ENCODE data around the gene UNC93A. TPM values are rescaled to one million over a fixed set of nuclear protein-coding genes. Genes with fewer than 3 reads are reported as not detected.
"Not testable (repeated sequence)": the region's sequence is repeated elsewhere in the genome, so short reads cannot be mapped to it uniquely, and the experiment has no call there.

UNC93A gene
- total RNA-seq, 1 experiment from 2014 or later = not detected

DNA sequence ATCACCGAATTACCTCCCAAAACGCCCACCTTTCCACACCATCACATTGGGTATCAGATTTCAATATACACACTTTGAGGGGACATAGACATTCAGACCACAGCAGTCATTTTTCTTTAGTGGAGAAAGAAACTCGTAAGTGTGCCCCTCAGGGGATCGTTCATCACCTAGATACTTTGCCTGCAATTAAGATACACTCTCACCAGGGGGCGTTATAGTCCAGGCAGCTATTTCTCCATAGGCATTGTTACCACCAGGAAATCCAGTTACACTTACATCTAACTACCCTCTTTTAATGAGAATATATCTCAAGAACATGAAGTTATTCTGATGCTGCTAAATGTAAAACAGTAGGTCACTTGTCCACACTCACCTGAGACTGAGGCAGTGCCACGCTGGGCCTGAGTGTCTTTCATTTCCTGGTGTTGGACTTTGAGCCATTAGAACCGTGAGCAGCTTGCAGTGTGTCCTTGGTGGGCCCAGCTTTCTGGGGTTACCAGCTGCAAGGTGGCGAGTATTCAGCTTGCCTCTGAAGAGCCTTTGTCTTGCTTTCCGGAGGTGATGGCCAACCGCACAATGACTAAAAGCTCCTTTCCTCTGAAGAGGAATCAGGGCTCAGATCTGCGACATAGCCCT lies 35.1 kb upstream of the UNC93A start:
- TF ChIP-seq EZH2 (IDR thresholded peaks at IDR 0.05; ENCODE audit: borderline replicate concordance, low read depth, low read length, poor library complexity, severe bottlenecking) = no peak
- TF ChIP-seq, protein P1, sequence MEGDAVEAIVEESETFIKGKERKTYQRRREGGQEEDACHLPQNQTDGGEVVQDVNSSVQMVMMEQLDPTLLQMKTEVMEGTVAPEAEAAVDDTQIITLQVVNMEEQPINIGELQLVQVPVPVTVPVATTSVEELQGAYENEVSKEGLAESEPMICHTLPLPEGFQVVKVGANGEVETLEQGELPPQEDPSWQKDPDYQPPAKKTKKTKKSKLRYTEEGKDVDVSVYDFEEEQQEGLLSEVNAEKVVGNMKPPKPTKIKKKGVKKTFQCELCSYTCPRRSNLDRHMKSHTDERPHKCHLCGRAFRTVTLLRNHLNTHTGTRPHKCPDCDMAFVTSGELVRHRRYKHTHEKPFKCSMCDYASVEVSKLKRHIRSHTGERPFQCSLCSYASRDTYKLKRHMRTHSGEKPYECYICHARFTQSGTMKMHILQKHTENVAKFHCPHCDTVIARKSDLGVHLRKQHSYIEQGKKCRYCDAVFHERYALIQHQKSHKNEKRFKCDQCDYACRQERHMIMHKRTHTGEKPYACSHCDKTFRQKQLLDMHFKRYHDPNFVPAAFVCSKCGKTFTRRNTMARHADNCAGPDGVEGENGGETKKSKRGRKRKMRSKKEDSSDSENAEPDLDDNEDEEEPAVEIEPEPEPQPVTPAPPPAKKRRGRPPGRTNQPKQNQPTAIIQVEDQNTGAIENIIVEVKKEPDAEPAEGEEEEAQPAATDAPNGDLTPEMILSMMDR (conservative IDR thresholded peaks at IDR 0.05; ENCODE audit: low read depth, low read length) = peak; percentile 29; the same call in 1 of the 2 replicates
- no peak for DNase-seq (ENCODE audit: low spot score)
- H3K27me3 ChIP-seq (replicated peaks; ENCODE audit: insufficient read depth, low read depth, low read length, poor library complexity) = no peaks in the 10 kb centered on the region
- H3K36me3 ChIP-seq (ENCODE audit: insufficient read depth, low read length, poor library complexity, severe bottlenecking) = no peaks in the 10 kb centered on the region
- no TSS peak for BruUV-seq (replicated peaks)
- CTCF ChIA-PET = no interaction called here
- no peaks in the 10 kb centered on the region for H3K4me1 ChIP-seq (ENCODE audit: insufficient read depth, low read length, poor library complexity, severe bottlenecking)
- intact Hi-C loops (cut with micrococcal nuclease; ENCODE audit: unreplicated experiment) = no loop called here
- no peak overlapping the region for H3K4me3 ChIP-seq (ENCODE audit: low read depth, low read length, poor library complexity, severe bottlenecking)
- H3K9me3 ChIP-seq (ENCODE audit: low read depth, low read length, poor library complexity, severe bottlenecking) = no peaks in the 10 kb centered on the region
- POLR2A ChIA-PET (ENCODE audit: low non-redundant PET) = no interaction called here
- H3K27ac ChIP-seq (ENCODE audit: low read depth, low read length, poor library complexity, severe bottlenecking) = no peak overlapping the region

DNA sequence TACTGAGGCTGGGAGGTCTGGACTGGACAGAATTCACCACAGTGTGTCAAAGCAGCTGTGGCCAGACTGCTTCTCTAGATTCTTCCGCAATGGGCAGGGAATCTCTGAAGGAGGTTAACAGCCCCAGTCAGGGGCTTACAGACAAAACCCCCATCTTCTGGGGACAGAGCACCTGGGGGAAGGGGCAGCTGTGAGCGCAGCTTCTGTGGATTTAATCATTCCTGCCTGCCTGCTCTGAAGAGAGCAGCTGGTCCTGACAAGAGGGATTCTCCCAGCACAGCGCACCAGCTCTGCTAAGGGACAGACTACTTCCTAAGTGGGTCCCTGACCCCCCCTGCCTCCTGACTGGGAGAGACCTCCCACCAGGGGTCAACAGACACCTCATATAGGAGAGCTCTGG lies 32.5 kb upstream of the UNC93A start:
- no peaks in the 10 kb centered on the region for H3K27me3 ChIP-seq (replicated peaks; ENCODE audit: insufficient read depth, low read depth, low read length, poor library complexity)
- H3K4me3 ChIP-seq (ENCODE audit: low read depth, low read length, poor library complexity, severe bottlenecking) = no peak overlapping the region
- TF ChIP-seq, protein P1 (conservative IDR thresholded peaks at IDR 0.05; ENCODE audit: low read depth, low read length) = no peak
- TF ChIP-seq EZH2 (IDR thresholded peaks at IDR 0.05; ENCODE audit: borderline replicate concordance, low read depth, low read length, poor library complexity, severe bottlenecking) = no peak
- no peaks in the 10 kb centered on the region for H3K9me3 ChIP-seq (ENCODE audit: low read depth, low read length, poor library complexity, severe bottlenecking)
- CTCF ChIA-PET = interaction anchor here (0.5 kb wide), 1 partner anchor 631 kb away, joined by 22 read pairs; no protein-coding TSS in a partner anchor
- no TSS peak for BruUV-seq (replicated peaks)
- POLR2A ChIA-PET (ENCODE audit: low non-redundant PET) = no interaction called here
- intact Hi-C loops (cut with micrococcal nuclease; ENCODE audit: unreplicated experiment) = no loop called here
- no peak for DNase-seq (ENCODE audit: low spot score)
- H3K4me1 ChIP-seq (ENCODE audit: insufficient read depth, low read length, poor library complexity, severe bottlenecking) = no peaks in the 10 kb centered on the region
- H3K36me3 ChIP-seq (ENCODE audit: insufficient read depth, low read length, poor library complexity, severe bottlenecking) = no peaks in the 10 kb centered on the region
- no peak overlapping the region for H3K27ac ChIP-seq (ENCODE audit: low read depth, low read length, poor library complexity, severe bottlenecking)

DNA sequence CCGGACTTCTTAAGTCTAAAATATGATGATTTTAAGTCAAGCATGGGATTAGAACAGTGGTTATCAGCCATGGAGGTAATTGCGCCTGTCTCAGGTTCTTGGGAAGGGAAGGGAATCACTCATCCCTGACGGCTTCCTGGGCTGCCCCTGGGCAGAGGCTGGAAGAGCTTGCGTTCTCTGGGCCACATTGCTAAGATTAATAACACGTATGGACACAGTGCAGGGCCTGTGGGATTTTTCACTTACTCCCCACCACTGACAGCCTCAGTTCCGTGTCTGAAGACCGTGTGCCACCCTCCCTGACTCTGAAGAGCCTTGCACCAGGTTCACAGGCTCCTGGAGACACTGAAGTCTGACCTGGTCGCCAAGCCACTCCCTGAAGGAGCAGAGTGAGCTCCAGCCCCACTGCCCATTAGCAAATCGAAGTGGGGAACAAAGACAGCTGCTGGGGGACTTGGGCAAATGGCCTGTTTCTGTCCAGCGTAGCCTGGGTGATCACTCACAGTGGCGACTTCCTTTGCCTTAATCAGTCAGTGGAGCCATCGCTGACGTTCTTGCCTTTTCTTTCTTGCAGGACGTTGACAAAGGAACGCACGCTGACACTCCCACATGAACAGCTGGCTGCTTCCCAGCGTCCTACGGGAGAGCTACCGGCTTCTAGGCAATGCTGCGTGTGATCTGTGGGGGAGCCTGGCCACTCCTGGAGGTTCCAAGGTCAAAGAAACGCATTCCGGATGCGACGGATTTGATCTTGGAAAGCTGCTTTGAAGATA lies 24.9 kb upstream of the UNC93A start:
- POLR2A ChIA-PET (ENCODE audit: low non-redundant PET); CTCF ChIA-PET; H3K27ac ChIP-seq (ENCODE audit: low read depth, low read length, poor library complexity, severe bottlenecking): not testable (repeated sequence)

More for the DNA sequence above, 24.9 kb upstream of the UNC93A start:
- intact Hi-C loops (cut with micrococcal nuclease; ENCODE audit: unreplicated experiment); BruUV-seq (replicated peaks); H3K9me3 ChIP-seq (ENCODE audit: low read depth, low read length, poor library complexity, severe bottlenecking); H3K36me3 ChIP-seq (ENCODE audit: insufficient read depth, low read length, poor library complexity, severe bottlenecking); H3K27me3 ChIP-seq (replicated peaks; ENCODE audit: insufficient read depth, low read depth, low read length, poor library complexity); H3K4me3 ChIP-seq (ENCODE audit: low read depth, low read length, poor library complexity, severe bottlenecking); H3K4me1 ChIP-seq (ENCODE audit: insufficient read depth, low read length, poor library complexity, severe bottlenecking): not testable (repeated sequence)
- DNase-seq (ENCODE audit: low spot score) = peak; percentile 20

All from A673 (cell line).